K562 (cell line): ENCODE measurements around the gene RSPH1. TPM values are rescaled to one million over a fixed set of nuclear protein-coding genes. Genes with fewer than 3 reads are reported as not detected.

Experiments
- ATAC-seq: fragments of 200-7000 bp; cut with Tn5 transposase; 3 replicates; pipeline ENCODE4 v1.9.1; 2020; ENCODE audit warnings: moderate library complexity
- BruUV-seq: library from RNA; stranded (reverse); fragments of 400-500 nt; replicated peaks from 2 replicates; lab custom pipeline; 2021; lab: Mats Ljungman, UMichigan
- CTCF ChIA-PET: fragments of 300-600 bp; formaldehyde crosslinking; extraction: SDS; loops from one replicate; lab custom pipeline; 2021; ENCODE audit warnings: low intra/inter-chr PET ratio; lab: Yijun Ruan, JAX
- POLR2A ChIA-PET: fragments of 300-600, 350-650 bp; sonication (Branson Sonifier 250); formaldehyde crosslinking; extraction: SDS; loops from one replicate; lab custom pipeline; 2021; ENCODE audit warnings: antibody characterized with exemption, inconsistent platforms; lab: Yijun Ruan, JAX
- DNase-seq, 4 experiments: peaks; one replicate each; pipeline versions ENCODE4 v3.0.0 to v3.0.0-alpha.2; 2011 to 2018; ENCODE audit warnings: low spot score in 3 of 4, mixed read lengths in 3 of 4; ENCODE audit errors: extremely low read depth in 1 of 4
- FAIRE-seq: peaks from 2 replicates; lab custom pipeline; 2011; peaks lifted over from hg19 to GRCh38; lab: Jason Lieb, UNC
- H2AFZ ChIP-seq: 2 replicates; pipeline ENCODE4 v1.6.0; 2011; ENCODE audit warnings: low read depth, low read length, control low read depth, inconsistent platforms
- H3K27ac ChIP-seq: fragments of 200-600 bp; 3 replicates; pipeline ENCODE4 v1.8.0; 2011; ENCODE audit warnings: low read depth, mild to moderate bottlenecking, control low read depth, inconsistent platforms, low read length, moderate library complexity, mixed read lengths; ENCODE audit errors: extremely low read depth
- H3K27me3 ChIP-seq, 2 experiments: fragments of 300-600 bp in 1 of 2; 2 replicates in 1 of 2; 3 replicates in 1 of 2; pipeline versions ENCODE4 v1.6.0 to v1.8.0; 2011; ENCODE audit warnings: inconsistent platforms in 2 of 2, low read length in 2 of 2, mild to moderate bottlenecking in 1 of 2, mixed read lengths in 1 of 2, moderate library complexity in 1 of 2; ENCODE audit not compliant: control insufficient read depth in 2 of 2, insufficient read depth in 2 of 2
- H3K36me3 ChIP-seq: fragments of 300-600 bp; 3 replicates; pipeline ENCODE4 v1.8.0; 2011; ENCODE audit warnings: mild to moderate bottlenecking, low read length, inconsistent platforms; ENCODE audit not compliant: control insufficient read depth, insufficient read depth
- H3K4me1 ChIP-seq, 2 experiments: fragments of 200-600 bp in 1 of 2; replicated peaks in 1 of 2; 2 replicates in 1 of 2; 3 replicates in 1 of 2; pipeline versions ENCODE4 v1.5.1 to v1.8.0; 2011; ENCODE audit warnings: inconsistent platforms in 2 of 2, low read length in 2 of 2, mild to moderate bottlenecking in 1 of 2, mixed read lengths in 1 of 2, moderate library complexity in 1 of 2; ENCODE audit not compliant: control insufficient read depth in 2 of 2, insufficient read depth in 2 of 2
- H3K4me2 ChIP-seq: 2 replicates; pipeline ENCODE4 v1.6.1; 2011; ENCODE audit warnings: low read length, control low read depth, inconsistent platforms, mixed read lengths; ENCODE audit not compliant: insufficient read depth
- H3K4me3 ChIP-seq: fragments of 200-600 bp; sonication (generic), shearing (Covaris generic); 2 replicates; pipeline ENCODE4 v1.5.1; 2016; ENCODE audit warnings: control low read depth, inconsistent platforms
- H3K79me2 ChIP-seq: fragments of 200-600 bp; 3 replicates; pipeline ENCODE4 v1.8.0; 2011; ENCODE audit warnings: low read length, inconsistent platforms; ENCODE audit not compliant: control insufficient read depth, insufficient read depth
- H3K9ac ChIP-seq, 2 experiments: 2 replicates each; pipeline versions ENCODE4 v1.6.0 to v1.6.1; 2011; ENCODE audit warnings: low read depth in 2 of 2, low read length in 2 of 2, control low read depth in 1 of 2, inconsistent platforms in 1 of 2, mild to moderate bottlenecking in 1 of 2, mixed read lengths in 1 of 2; ENCODE audit not compliant: insufficient read depth in 1 of 2
- H3K9me1 ChIP-seq: one replicate; pipeline ENCODE4 v1.6.0; 2011; ENCODE audit warnings: inconsistent platforms, mild to moderate bottlenecking, low read length, moderate library complexity; ENCODE audit not compliant: control insufficient read depth, insufficient read depth
- H3K9me3 ChIP-seq: replicated peaks from 2 replicates; pipeline ENCODE4 v1.5.1; 2011; ENCODE audit warnings: low read depth, low read length, inconsistent platforms; ENCODE audit not compliant: control insufficient read depth, insufficient read depth
- H4K20me1 ChIP-seq: replicated peaks from 2 replicates; pipeline ENCODE4 v1.6.1; 2011; ENCODE audit warnings: low read length, inconsistent platforms, mixed read lengths; ENCODE audit not compliant: control insufficient read depth, insufficient read depth
- CHCHD3 ChIP-seq: fragments of 250-450 bp; sonication (Bioruptor Pico); IDR thresholded peaks from 2 replicates; pipeline ENCODE4 v2.1.2; 2022; ENCODE audit warnings: mild to moderate bottlenecking
- COPS2 ChIP-seq: fragments of 450-650 bp; conservative IDR thresholded peaks from 2 replicates; pipeline ENCODE4 v1.6.1; 2016; ENCODE audit warnings: mild to moderate bottlenecking, moderate library complexity
- CREB1 ChIP-seq, 2 experiments: sonication (generic) in 1 of 2; formaldehyde crosslinking in 1 of 2; IDR thresholded peaks; 2 replicates each; pipeline versions ENCODE4 v1.6.1 to v1.8.0; 2012 to 2022; ENCODE audit warnings: inconsistent platforms in 1 of 2, mild to moderate bottlenecking in 1 of 2, missing genetic modification reagents in 1 of 2, moderate library complexity in 1 of 2
- SAFB ChIP-seq: fragments of 200-400 bp; formaldehyde crosslinking; IDR thresholded peaks from 2 replicates; pipeline ENCODE4 v1.6.1; 2017; ENCODE audit warnings: low read depth, low read length, borderline replicate concordance
- SREBF2 ChIP-seq: sonication (generic); formaldehyde crosslinking; IDR thresholded peaks from 2 replicates; pipeline ENCODE4 v1.4.0; 2020; ENCODE audit warnings: mild to moderate bottlenecking, missing genetic modification reagents
- ZFP1 ChIP-seq: fragments of 450-650 bp; formaldehyde crosslinking; IDR thresholded peaks from 2 replicates; pipeline ENCODE4 v1.4.0; 2020; ENCODE audit warnings: mild to moderate bottlenecking, mixed read lengths
- ZNF12 ChIP-seq: sonication (generic); formaldehyde crosslinking; IDR thresholded peaks from 2 replicates; pipeline ENCODE4 v1.4.0; 2020; ENCODE audit warnings: mild to moderate bottlenecking, missing genetic modification reagents
- ZNF239 ChIP-seq: fragments of 250-450 bp; sonication (Bioruptor Pico); IDR thresholded peaks from 2 replicates; pipeline ENCODE4 v1.4.0; 2020; ENCODE audit warnings: mild to moderate bottlenecking
- ZNF764 ChIP-seq: fragments of 250-450 bp; sonication (Bioruptor Pico); IDR thresholded peaks from 2 replicates; pipeline ENCODE4 v1.4.0; 2020; ENCODE audit warnings: low read depth, mild to moderate bottlenecking, moderate library complexity
- WGBS: fragments of 100-300 bp; shearing (Covaris generic); methylation state at CpG from one replicate; pipeline ENCODE4 v1.1.6; 2016; ENCODE audit warnings: low coverage, mixed read lengths; ENCODE audit not compliant: insufficient coverage; ENCODE audit errors: missing lambda C conversion rate; 5-methylcytosine and 5-hydroxymethylcytosine counted together
- in situ Hi-C: fragments of 300-500 bp; cut with MboI; formaldehyde crosslinking; loops from 4 replicates; pipeline ENCODE4 v1.15.0; 2018; ENCODE audit warnings: inconsistent platforms, mixed read lengths
- intact Hi-C: fragments of 100-400 bp; cut with micrococcal nuclease; formaldehyde crosslinking; loops from 2 replicates; pipeline ENCODE4 v1.14.2; 2022
- polyA plus RNA-seq, 8 experiments: library from polyadenylated mRNA; depleted of rRNA in 4 of 8; stranded (reverse) in 5 of 8; unstranded in 3 of 8; fragments of >200 nt; fragmentation: Nextera tagmentation in 2 of 8; fragmentation: Illumina TruSeq in 1 of 8; extraction: Ambion mirVana in 2 of 8; extraction: Trizol in 1 of 8; gene quantifications; 2 replicates each; pipeline versions ENCODE4 v1.2.1 to v1.2.3, GENCODE V29; 2011 to 2014; ENCODE audit warnings: inconsistent platforms in 1 of 8, missing spikeins in 1 of 8
- total RNA-seq, 7 experiments: library from RNA; depleted of rRNA in 6 of 7; stranded (reverse); fragments of >200 nt in 6 of 7; fragmentation: Illumina TruSeq in 2 of 7; extraction: Trizol in 2 of 7; gene quantifications; 2 replicates each; pipeline versions ENCODE4 v1.2.1 to v1.2.3, GENCODE V29; 2011 to 2021; ENCODE audit warnings: low replicate concordance in 1 of 7
- TF ChIP-seq, protein P1 (sequence below): fragments of 250-450 bp; sonication (Bioruptor Pico); IDR thresholded peaks from 2 replicates; pipeline ENCODE4 v1.4.0; 2020; ENCODE audit warnings: borderline replicate concordance
- TF ChIP-seq, protein P2 (sequence below): IDR thresholded peaks from 2 replicates; pipeline ENCODE4 v1.6.1; 2016; ENCODE audit warnings: missing genetic modification characterization, missing compliant biosample characterization

RSPH1 gene
- total and polyA plus RNA-seq, 9 of the 15 experiments (the other 6 are each of a cell fraction or from before 2014, with no cell fraction given) = 0.17 TPM; not detected in 8

DNA sequence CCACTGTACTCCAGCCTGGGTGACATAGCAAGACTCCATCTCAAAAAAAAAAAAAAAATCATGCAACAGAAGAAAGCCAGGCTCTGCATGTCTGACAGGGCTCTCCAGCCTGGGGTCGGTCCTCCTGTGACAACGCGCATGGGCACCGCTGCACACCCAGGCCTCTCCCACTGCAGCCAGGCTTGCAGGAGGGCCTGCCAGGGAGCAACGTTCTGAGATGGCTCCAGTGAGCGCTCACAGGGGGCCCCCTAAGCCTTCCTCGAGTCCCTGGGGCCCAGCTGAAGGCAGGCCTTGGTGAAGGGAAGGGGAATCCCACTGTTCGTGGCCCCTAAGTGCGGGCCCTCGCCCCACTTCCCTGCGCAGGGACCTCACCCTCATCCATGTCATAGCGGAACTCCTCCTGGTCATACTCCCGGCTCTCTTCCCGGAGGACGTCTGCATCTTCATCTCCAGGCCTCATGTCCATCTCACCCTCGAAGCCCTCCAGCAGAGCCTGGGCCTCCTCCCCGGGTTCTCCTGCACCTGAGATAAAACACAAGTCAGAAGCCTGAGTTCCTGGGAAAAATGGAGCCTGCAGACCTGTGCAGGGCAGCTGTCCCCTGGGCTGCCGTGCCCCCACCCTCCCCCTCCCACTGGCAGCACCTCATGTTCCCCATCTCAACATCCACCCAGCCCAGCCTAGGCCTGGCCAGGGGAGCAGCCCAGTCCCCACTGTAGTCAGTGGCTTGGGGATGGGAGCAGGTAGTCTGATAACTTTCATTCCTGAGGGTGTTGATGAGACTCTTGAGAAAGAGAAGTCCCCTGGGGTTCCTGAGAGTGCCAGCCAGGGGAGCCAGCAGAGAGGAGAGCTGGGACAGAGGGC lies 20.3 kb downstream of the RSPH1 start (continued):
- TF ChIP-seq CREB1 (IDR thresholded peaks at IDR 0.05) (no peak), CREB1 (CRISPR knock-in tag; IDR thresholded peaks at IDR 0.05) (no peak), ZFP1 (CRISPR knock-in tag) (no peak), CHCHD3 (CRISPR knock-in tag) (no peak), ZNF764 (CRISPR knock-in tag) (no peak), COPS2 (no peak)
- TF ChIP-seq, protein P1, sequence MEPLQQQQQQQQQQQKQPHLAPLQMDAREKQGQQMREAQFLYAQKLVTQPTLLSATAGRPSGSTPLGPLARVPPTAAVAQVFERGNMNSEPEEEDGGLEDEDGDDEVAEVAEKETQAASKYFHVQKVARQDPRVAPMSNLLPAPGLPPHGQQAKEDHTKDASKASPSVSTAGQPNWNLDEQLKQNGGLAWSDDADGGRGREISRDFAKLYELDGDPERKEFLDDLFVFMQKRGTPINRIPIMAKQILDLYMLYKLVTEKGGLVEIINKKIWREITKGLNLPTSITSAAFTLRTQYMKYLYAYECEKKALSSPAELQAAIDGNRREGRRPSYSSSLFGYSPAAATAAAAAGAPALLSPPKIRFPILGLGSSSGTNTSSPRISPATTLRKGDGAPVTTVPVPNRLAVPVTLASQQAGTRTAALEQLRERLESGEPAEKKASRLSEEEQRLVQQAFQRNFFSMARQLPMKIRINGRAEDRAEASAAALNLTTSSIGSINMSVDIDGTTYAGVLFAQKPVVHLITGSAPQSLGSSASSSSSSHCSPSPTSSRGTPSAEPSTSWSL (CRISPR knock-in tag) = no peak

DNA sequence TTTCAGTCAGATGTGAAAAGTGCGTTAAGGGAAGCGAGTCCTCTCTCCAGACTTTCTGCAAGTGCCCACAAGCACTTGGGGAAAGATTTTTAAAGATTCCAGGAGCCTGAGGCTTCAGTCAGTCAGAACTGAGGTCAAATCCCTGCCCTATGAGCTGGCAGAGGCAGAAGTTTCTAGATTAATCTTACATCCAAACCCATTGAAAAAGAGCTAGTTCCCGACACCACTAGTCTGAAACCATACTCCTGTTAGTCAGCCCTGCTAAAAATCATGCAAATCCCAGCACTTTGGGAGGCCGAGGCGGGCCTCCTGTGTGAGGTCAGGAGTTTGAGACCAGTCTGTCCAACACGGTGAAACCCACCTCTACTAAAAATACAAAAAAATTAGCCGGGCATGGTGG lies 21.0 kb downstream of the RSPH1 start:
- 4% methylated on average over 7 of the region's 7 CpGs for WGBS
- ATAC-seq = no peak
- intact Hi-C loops = no loop called here
- no peaks in the 10 kb centered on the region for H3K36me3 ChIP-seq
- no peak overlapping the region for H2AFZ ChIP-seq
- ChIA-PET POLR2A (interaction anchor here (0.6 to 0.8 kb wide), 2 partner anchors 10 to 139 kb away, joined by 3 read pairs; no protein-coding TSS in a partner anchor), CTCF (no interaction called here)
- in situ Hi-C loops = no loop called here
- H3K27me3 ChIP-seq = peaks cover 54 to 68% of the 10 kb centered on the region in 2 experiments
- no peaks in the 10 kb centered on the region for H4K20me1 ChIP-seq
- no peak overlapping the region for H3K9ac ChIP-seq
- no peaks in the 10 kb centered on the region for H3K9me3 ChIP-seq
- BruUV-seq = no TSS peak
- TF ChIP-seq ZNF239 (CRISPR knock-in tag) = no peak
- TF ChIP-seq SREBF2 = no peak
- TF ChIP-seq SAFB = no peak
- TF ChIP-seq ZNF12 = no peak
- TF ChIP-seq, protein P2, sequence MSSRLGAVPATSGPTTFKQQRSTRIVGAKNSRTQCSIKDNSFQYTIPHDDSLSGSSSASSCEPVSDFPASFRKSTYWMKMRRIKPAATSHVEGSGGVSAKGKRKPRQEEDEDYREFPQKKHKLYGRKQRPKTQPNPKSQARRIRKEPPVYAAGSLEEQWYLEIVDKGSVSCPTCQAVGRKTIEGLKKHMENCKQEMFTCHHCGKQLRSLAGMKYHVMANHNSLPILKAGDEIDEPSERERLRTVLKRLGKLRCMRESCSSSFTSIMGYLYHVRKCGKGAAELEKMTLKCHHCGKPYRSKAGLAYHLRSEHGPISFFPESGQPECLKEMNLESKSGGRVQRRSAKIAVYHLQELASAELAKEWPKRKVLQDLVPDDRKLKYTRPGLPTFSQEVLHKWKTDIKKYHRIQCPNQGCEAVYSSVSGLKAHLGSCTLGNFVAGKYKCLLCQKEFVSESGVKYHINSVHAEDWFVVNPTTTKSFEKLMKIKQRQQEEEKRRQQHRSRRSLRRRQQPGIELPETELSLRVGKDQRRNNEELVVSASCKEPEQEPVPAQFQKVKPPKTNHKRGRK (tag) = no peak
- TF ChIP-seq, all 486 proteins: peak for 0
- Histone ChIP-seq H3K4me3 (no peak overlapping the region), H3K4me1 (peaks cover 0 to 3% of the 10 kb centered on the region in 2 experiments; a peak in 1 of 5 replicates), H3K4me2 (no peak overlapping the region), H3K9me1 (no peaks in the 10 kb centered on the region), H3K79me2 (no peaks in the 10 kb centered on the region), H3K27ac (no peak overlapping the region)
- FAIRE-seq (no peak), DNase-seq (no peak)
